ENCODE measurements around the gene CNTN5.

Gene CNTN5

GRCh38 chr11:99645934-99646333, 625.2 kb downstream of the CNTN5 start:
- DNase-seq = no peak

GRCh38 chr11:99670067-99670676, 649.4 kb downstream of the CNTN5 start:
- DNase-seq = no peak

GRCh38 chr11:99671808-99672409, 651.2 kb downstream of the CNTN5 start:
- DNase-seq = no peak

- no peak for DNase-seq
These were observed 655.5 kb downstream of the CNTN5 start for GRCh38 chr11:99676292-99676691.

- DNase-seq = no peak
These were observed 661.4 kb downstream of the CNTN5 start for GRCh38 chr11:99682171-99682570.

- DNase-seq = no peak
These were observed 661.9 kb downstream of the CNTN5 start for GRCh38 chr11:99682646-99683045.

- no peak for DNase-seq
These were observed 663.2 kb downstream of the CNTN5 start for GRCh38 chr11:99683933-99684332.

GRCh38 chr11:99686838-99687237, 666.1 kb downstream of the CNTN5 start:
- DNase-seq = no peak

- no peak for DNase-seq
These were observed 666.6 kb downstream of the CNTN5 start for GRCh38 chr11:99687320-99687719.

GRCh38 chr11:99693941-99694492, 673.3 kb downstream of the CNTN5 start:
- no peak for DNase-seq

- no peak for DNase-seq
These were observed 674.4 kb downstream of the CNTN5 start for GRCh38 chr11:99695106-99695505.

- DNase-seq = no peak
These were observed 686.1 kb downstream of the CNTN5 start for GRCh38 chr11:99706848-99707247.

GRCh38 chr11:99708928-99709672, 688.4 kb downstream of the CNTN5 start:
- DNase-seq = no peak

- DNase-seq = no peak
These were observed 695.6 kb downstream of the CNTN5 start for GRCh38 chr11:99716302-99716701.

GRCh38 chr11:99718291-99718690, 697.5 kb downstream of the CNTN5 start:
- no peak for DNase-seq

- no peak for DNase-seq
These were observed 718.8 kb downstream of the CNTN5 start for GRCh38 chr11:99739464-99740089.

GRCh38 chr11:99742501-99742900, 721.8 kb downstream of the CNTN5 start:
- no peak for DNase-seq

- DNase-seq = no peak
These were observed 739.0 kb downstream of the CNTN5 start for GRCh38 chr11:99759787-99760186.

- DNase-seq = no peak
These were observed 746.1 kb downstream of the CNTN5 start for GRCh38 chr11:99766811-99767210.

- no peak for DNase-seq
These were observed 752.9 kb downstream of the CNTN5 start for GRCh38 chr11:99773646-99774045.

- DNase-seq = no peak
These were observed 760.3 kb downstream of the CNTN5 start for GRCh38 chr11:99781074-99781473.

GRCh38 chr11:99791354-99791753, 770.6 kb downstream of the CNTN5 start:
- no peak for DNase-seq

- no peak for DNase-seq
These were observed 775.2 kb downstream of the CNTN5 start for GRCh38 chr11:99795999-99796398.

- DNase-seq = no peak
These were observed 782.8 kb downstream of the CNTN5 start for GRCh38 chr11:99803501-99803900.

Data from DMS79 treated with DMSO at 0.1 percent for 48 hours (cell line).